GM19025 (cell line): ENCODE data around the gene LYST.
"Not testable (repeated sequence)": the region's sequence is repeated elsewhere in the genome, so short reads cannot be mapped to it uniquely, and the experiment has no call there.

Source experiments
- ATAC-seq: cut with Tn5 transposase; IDR thresholded peaks from one replicate; pipeline ENCODE4 v1.9.1; 2021; ENCODE audit warnings: mild to moderate bottlenecking, low read depth, moderate library complexity; ENCODE audit not compliant: unreplicated experiment

Gene LYST

GRCh38 chr1:235859789-235860188 lies 6.9 kb downstream of the LYST start:
- no peak for ATAC-seq

GRCh38 chr1:235858766-235859165 lies 7.9 kb downstream of the LYST start:
- ATAC-seq: no peak

DNA sequence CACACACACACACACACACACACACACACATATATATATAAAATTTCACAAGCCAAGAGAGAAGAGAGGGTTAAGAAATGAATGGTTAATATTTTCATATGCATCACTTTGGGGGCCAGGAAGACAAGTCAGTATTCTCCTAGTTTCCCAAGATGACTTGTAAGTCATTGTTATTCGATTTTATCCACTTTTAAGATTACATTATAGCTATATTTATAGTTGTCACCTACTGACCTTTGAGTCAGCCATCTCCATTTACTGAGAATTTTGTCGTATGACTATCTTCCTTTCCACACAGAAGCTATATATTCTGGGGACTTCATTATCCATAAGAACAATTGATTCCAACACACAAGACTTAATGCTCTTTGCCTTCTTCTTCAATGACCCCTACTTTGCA lies 8.9 kb downstream of the LYST start:
- no peak for ATAC-seq

- no peak for ATAC-seq
Measured at GRCh38 chr1:235855811-235856429, 10.8 kb downstream of the LYST start.

GRCh38 chr1:235854347-235854746 lies 12.4 kb downstream of the LYST start:
- no peak for ATAC-seq

GRCh38 chr1:235853653-235854052 lies 13.1 kb downstream of the LYST start:
- no peak for ATAC-seq

DNA sequence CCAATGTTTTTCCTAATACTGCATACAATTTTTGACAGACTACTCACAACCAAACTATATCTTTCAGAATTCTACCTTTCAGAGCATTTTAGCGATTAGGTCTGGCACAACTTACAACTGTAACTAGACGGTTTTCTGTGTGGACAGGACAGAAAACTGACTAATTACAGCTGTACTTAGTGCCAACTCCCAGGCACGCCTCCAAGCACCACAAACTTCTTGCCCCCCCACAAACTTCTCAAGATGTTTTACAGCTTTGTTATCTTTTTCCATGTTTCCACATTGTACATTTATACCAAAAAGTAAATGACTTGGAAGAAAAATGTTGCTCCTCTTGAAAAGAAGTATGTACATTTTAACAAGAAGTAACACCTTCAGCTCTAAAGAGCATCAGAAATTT lies 13.8 kb downstream of the LYST start:
- no peak for ATAC-seq

GRCh38 chr1:235851939-235852338 lies 14.8 kb downstream of the LYST start:
- ATAC-seq: no peak

DNA sequence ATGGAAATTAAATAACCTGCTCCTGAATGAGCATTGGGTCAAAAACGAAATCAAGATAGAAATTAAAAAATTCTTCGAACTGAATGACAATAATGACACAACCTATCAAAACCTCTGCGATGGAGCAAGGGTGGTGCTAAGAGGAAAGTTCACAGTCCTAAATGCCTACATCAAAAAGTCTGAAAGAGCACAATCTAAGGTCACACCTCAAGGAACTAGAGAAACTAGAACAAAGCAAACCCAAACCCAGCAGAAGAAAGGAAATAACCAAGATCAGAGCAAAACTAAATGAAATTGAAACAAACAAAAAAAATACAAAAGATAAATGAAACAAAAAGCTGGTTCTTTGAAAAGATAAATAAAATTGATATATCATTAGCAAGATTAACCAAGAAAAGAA lies 18.5 kb downstream of the LYST start:
- not testable (repeated sequence) for ATAC-seq

DNA sequence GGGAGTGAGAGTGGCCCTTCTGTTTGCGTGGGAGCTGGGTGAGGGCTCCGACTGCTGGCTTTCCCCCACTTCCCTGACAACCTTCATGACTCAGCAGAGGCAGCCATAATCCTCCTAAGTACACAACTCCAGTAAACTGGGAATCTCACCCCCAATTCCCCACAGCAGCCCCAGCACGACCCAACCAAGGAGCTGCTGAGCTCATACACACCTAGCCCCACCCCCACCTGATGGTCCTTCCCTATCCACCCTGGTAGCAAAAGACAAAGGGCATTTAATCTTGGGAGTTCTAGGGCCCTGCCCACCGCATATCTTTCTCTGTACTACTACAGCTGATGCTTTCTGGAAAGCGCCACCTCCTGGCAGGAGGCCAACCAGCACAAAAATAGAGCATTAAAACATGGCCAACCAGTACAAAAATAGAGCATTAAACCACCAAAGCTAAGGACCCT lies 21.0 kb downstream of the LYST start:
- ATAC-seq: not testable (repeated sequence)

DNA sequence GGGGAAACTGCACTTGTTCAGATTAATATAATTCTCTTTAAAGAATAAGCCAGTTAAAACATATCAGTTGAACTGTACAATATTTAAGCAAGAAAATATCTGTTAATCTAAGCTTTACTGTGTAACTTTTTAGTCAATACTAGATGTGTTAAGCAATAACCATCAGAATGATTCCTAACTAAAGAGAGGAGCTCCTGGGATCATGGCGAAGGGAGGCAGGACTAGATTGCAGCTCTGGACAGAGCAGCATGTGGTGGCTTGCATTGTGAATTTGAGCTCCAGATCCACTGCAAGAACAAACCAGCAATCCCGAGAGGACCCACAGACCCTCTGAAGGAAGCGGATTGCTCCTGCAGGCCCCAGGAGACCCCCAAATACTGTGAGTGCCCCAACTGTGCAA lies 21.9 kb downstream of the LYST start:
- ATAC-seq: no peak

GRCh38 chr1:235843461-235843961 lies 23.2 kb downstream of the LYST start:
- ATAC-seq: no peak

- peak; percentile 66 for ATAC-seq
Measured at GRCh38 chr1:235841938-235842545, 24.7 kb downstream of the LYST start.

- ATAC-seq: no peak
Measured at GRCh38 chr1:235838021-235838420, 28.7 kb downstream of the LYST start.

DNA sequence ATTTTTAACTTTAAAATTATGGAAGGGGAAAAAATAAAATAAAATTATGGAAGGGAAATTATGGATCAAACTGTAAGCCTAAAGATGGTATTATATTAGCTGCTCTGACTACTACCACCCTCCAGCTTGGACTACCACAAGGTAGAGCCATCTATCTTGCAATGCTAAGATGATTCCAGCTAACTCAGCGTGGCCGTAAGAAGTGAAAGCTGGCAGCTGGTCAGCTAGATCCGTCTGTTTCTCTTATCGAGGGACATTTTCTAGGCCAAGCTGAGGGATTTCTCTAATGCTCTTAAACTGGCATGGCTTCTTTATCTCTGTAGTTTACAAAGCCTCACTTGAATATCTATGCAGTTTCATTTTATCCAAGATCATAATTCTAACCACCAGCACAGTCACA lies 31.5 kb downstream of the LYST start:
- ATAC-seq: no peak

DNA sequence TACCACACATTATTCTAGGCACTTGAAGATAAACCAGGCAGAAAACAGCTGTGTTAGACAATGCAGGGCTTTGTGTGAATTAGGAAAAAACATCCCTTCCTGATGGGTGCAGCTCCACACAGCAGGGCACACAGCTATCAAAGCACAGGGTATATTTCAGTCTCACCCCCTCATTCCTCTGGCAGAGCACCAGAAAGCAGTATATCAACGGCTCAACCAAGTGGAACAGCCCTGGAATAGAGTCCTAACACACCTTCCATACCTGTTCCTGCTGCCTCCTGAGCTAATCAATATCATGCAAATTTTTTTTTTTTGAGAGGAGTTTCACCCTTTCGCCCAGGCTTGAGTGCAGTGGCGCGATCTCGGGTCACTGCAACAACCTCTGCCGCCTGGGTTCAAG lies 32.1 kb downstream of the LYST start:
- ATAC-seq: no peak

DNA sequence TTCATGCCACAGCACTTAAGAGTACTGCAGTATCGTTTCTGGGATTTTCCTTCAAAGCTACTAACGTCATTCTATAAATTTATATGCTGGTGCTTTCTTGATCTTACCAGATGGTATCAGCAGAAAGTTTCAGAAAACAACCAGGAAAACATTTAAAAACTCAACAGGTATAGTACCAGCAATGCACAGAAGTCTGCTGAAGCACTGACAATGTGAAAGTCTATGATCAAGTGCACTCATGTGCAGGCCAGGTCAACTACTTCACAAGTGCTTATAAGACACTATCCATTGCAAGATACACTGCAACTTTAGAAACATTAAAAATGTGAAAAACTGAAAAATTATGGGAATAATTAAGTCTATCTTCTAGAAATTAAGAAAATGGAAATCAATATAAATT lies 34.7 kb downstream of the LYST start:
- no peak for ATAC-seq

DNA sequence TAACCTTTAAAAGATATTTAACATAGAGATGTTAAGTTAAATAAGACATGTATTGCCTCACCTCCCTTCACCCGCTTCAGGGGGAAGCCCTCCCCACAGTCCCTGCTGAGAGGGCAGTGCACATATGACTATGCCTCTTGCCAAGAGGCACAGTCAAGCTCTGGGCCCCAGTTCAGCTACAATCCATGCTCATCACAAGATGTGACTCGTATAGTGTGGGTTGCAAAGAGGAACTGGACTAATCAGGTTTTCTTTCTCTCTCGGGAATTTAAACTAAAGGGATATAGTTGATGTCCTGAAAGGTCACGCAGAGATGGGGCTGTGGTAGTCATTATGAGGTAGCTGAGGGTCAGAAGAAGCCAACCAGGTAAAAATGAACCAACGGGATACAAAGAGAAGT lies 35.6 kb downstream of the LYST start:
- ATAC-seq: peak; percentile 98

- no peak for ATAC-seq
Measured at GRCh38 chr1:235826102-235826854, 40.4 kb downstream of the LYST start.

DNA sequence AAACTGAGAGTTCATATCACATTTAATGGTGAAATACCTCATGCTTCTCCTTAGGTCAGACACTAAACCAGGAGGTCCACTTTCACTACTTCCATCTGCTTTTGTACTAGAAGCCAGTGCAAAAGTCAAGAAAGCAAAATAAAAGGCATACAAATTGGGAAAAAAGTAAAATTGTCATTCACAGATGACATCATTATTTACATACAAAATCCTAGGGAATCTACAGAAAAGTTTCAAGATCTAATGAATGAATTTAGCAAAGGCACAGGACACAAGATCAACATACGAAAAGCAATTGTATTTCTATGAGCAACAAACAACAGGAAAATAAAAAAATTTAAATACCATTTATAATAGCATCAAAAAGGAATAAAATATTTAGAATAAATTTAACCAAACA lies 41.5 kb downstream of the LYST start:
- ATAC-seq: no peak

- no peak for ATAC-seq
Measured at GRCh38 chr1:235823684-235824083, 43.0 kb downstream of the LYST start.

GRCh38 chr1:235822685-235823084 lies 44.0 kb downstream of the LYST start:
- no peak for ATAC-seq
